Measurements from ENCODE around the gene RBMS1.

The RBMS1 gene

DNA sequence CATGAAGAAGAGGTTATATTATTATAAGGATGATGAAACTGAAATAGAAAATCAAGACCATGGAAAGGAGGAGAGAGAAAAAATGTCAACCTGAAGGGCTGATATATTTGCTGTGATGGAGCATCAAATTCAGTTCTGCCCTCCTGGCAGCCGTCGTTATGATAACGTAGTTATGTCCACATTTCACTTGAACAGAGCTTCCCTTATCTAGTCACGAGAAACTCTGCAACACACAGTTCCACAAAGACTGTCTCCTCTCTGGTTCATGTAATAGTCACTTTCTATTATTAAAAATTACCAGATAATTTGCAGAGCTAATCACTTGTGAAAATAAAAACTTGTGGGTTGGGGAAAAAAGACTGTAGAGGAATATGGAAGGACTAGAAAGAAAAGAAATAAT is 19.5 kb upstream of the RBMS1 start:
- no peak for DNase-seq (ENCODE audit: extremely low read depth, low read depth)
- no peak overlapping the region for H3K4me3 ChIP-seq (replicated peaks; ENCODE audit: low read depth, low read length)
- TF ChIP-seq, protein P1, sequence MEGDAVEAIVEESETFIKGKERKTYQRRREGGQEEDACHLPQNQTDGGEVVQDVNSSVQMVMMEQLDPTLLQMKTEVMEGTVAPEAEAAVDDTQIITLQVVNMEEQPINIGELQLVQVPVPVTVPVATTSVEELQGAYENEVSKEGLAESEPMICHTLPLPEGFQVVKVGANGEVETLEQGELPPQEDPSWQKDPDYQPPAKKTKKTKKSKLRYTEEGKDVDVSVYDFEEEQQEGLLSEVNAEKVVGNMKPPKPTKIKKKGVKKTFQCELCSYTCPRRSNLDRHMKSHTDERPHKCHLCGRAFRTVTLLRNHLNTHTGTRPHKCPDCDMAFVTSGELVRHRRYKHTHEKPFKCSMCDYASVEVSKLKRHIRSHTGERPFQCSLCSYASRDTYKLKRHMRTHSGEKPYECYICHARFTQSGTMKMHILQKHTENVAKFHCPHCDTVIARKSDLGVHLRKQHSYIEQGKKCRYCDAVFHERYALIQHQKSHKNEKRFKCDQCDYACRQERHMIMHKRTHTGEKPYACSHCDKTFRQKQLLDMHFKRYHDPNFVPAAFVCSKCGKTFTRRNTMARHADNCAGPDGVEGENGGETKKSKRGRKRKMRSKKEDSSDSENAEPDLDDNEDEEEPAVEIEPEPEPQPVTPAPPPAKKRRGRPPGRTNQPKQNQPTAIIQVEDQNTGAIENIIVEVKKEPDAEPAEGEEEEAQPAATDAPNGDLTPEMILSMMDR (IDR thresholded peaks at IDR 0.05; ENCODE audit: low read depth, low read length, missing control alignments) = no peak

DNA sequence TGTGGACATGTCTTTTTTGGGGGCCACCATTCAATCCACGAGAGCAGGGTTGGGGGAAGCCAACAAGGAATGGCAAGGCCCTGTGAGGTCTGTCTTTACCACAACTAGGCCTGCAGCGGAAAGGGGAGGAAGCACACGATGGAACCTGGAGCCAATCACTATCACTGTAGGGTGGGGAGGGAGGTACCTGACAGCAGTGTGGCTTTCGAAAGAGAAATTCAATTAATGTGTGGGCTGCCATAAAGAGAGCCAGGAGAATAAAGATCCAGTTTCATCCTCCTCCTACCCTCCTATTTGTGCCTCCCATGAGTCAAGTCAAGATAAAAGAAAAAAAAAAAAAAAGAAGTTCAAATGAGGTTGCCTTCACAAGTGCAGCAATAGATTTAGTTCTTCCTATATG is 18.9 kb upstream of the RBMS1 start:
- TF ChIP-seq, protein P1 (IDR thresholded peaks at IDR 0.05; ENCODE audit: low read depth, low read length, missing control alignments) = no peak
- DNase-seq (ENCODE audit: extremely low read depth, low read depth) = no peak
- H3K4me3 ChIP-seq (replicated peaks; ENCODE audit: low read depth, low read length) = no peak overlapping the region

DNA sequence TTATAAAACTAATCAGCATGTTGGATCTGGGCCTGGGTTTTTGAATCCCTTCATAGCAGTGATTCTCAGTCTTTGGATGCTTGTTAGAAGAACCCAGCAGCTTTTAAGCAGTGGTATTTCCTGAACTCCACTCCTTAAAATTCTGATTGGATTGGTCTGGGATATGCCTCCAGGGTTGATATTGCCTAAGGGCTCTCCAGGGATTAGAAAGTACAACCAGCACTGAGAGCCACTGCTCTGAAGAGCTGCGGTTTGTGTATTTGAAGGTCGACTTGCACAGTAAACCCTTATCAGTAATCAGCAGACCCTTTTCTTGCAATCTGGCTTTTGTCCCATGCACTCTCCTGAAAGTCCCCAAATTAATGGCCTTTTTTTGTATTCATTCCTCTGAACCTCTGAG is 17.0 kb upstream of the RBMS1 start:
- TF ChIP-seq, protein P1 (IDR thresholded peaks at IDR 0.05; ENCODE audit: low read depth, low read length, missing control alignments) = no peak
- no peak for DNase-seq (ENCODE audit: extremely low read depth, low read depth)
- no peak overlapping the region for H3K4me3 ChIP-seq (replicated peaks; ENCODE audit: low read depth, low read length)

DNA sequence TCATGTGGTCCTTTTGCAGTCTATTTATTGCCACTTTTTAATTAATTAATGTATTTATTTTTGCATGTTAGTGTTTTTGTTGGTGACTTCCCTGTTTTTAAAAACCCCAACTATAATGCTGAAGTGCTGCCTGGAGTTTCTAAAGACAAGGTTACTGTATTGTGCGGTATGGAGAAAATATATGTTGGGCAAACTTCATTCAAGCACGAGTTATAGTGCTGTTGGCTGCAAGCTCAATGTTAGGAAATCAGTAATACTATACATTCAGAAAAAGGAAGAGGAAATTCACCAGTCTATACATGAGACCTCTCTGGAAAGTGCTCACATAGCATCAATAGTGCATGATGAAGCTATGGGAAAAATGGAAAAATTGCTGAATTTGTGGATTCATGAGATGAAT is 15.4 kb upstream of the RBMS1 start:
- TF ChIP-seq, protein P1 (IDR thresholded peaks at IDR 0.05; ENCODE audit: low read depth, low read length, missing control alignments) = no peak
- DNase-seq (ENCODE audit: extremely low read depth, low read depth) = no peak

DNA sequence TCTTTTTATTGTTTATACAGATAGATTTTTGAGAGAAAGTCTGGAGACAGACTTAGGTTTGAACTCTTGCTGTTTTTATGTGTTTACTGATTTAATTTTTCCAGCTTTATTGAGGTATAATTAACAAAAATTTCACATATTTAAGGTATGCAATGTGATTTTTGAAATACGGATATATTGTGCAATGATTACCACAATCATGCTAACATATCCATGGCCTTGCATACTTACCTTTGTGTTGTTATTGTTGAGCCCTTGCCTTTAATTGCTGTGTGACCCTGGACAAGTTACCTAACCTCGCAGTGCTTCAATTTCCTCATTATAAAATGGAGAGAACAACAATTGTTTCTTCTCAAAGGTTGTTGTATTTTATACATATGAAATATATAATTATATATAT is 13.9 kb upstream of the RBMS1 start:
- no peak for DNase-seq (ENCODE audit: extremely low read depth, low read depth)
- TF ChIP-seq, protein P1 (IDR thresholded peaks at IDR 0.05; ENCODE audit: low read depth, low read length, missing control alignments) = no peak
- H3K4me3 ChIP-seq (replicated peaks; ENCODE audit: low read depth, low read length) = no peak overlapping the region

More for the DNA sequence above, 15.4 kb upstream of the RBMS1 start:
- no peak overlapping the region for H3K4me3 ChIP-seq (replicated peaks; ENCODE audit: low read depth, low read length)

DNA sequence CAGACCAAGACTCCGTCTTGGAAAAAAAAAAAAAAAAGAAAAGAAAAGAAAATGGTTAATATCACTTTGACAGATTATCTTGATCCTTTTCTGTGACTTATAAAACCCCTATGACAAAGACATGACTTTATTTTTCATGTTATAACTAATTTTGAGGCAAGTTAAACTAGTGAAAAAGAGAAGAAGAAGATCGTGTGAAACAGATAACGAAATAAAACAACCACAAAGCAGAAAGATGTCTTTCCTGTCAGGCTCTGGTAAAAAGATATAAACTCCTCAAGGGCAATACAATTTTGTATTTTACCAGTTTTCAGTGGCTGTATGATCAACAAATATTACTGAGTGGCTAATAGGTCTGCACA is 13.4 kb upstream of the RBMS1 start:
- H3K4me3 ChIP-seq (replicated peaks; ENCODE audit: low read depth, low read length) = no peak overlapping the region
- TF ChIP-seq, protein P1 (IDR thresholded peaks at IDR 0.05; ENCODE audit: low read depth, low read length, missing control alignments) = no peak
- DNase-seq (ENCODE audit: extremely low read depth, low read depth) = no peak

DNA sequence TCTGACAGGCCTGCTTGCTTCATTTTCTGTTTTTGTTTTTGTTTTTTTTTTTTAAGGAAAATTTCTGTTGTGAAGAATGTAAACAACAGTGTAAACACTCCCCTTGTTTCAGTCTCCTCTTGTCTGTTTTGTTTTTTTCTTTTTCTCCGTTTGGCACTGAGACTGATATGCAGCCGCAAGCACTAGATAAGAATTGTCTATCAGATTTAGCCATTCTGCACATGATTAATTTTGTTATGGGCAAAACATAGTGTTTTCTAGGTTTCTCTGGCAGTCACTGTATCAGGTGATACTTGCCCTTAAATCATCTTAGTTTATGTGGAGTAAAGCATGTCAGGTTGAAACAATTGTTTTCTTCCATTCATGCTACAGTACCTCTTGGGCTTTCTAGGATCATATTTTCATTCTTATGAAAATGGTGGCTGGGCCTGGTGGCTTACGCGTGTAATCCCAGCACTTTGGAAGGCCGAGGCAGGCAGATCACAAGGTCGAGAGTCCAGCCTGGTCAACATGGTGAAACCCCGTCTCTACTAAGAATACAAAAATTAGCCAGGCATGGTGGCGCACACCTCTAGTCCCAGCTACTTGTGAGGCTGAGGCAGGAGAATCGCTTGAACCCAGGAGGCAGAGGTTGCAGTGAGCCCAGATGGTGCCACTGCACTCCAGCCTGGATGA is 12.9 kb upstream of the RBMS1 start:
- H3K4me3 ChIP-seq (replicated peaks; ENCODE audit: low read depth, low read length) = no peak overlapping the region
- TF ChIP-seq, protein P1 (IDR thresholded peaks at IDR 0.05; ENCODE audit: low read depth, low read length, missing control alignments) = no peak
- no peak for DNase-seq (ENCODE audit: extremely low read depth, low read depth)

Data from HFF-Myc (cell line).